HCT116 (cell line): ENCODE measurements around the gene ETS2. TPM values are rescaled to one million over a fixed set of nuclear protein-coding genes. Genes with fewer than 3 reads are reported as not detected.

Source experiments
- ATAC-seq: fragments of 200-7000 bp; cut with Tn5 transposase; 2 replicates; pipeline ENCODE4 v1.9.1; 2020; ENCODE audit warnings: mild to moderate bottlenecking, moderate library complexity
- BruUV-seq: library from RNA; stranded (reverse); fragments of 400-500 nt; replicated peaks from 2 replicates; lab custom pipeline; 2021; lab: Mats Ljungman, UMichigan
- CTCF ChIA-PET: fragments of 300-600 bp; sonication (Branson Sonifier 250); formaldehyde crosslinking; loops from one replicate; lab custom pipeline; 2021; ENCODE audit warnings: antibody characterized with exemption; lab: Charles Lee
- POLR2A ChIA-PET: fragments of 300-600, 350-600 bp; sonication (Branson Sonifier 250); formaldehyde crosslinking; loops from one replicate; lab custom pipeline; 2021; ENCODE audit warnings: antibody characterized with exemption; lab: Charles Lee
- RAD21 ChIA-PET, 2 experiments: fragments of 300-600 bp; sonication (Branson Sonifier 250); formaldehyde crosslinking; loops; one replicate each; lab custom pipeline; 2023; ENCODE audit warnings: low total read pairs in 2 of 2; ENCODE audit not compliant: uncharacterized antibody in 2 of 2, unreplicated experiment in 2 of 2, low non-redundant PET in 1 of 2; lab: Charles Lee
- DNase-seq: peaks from one replicate; pipeline ENCODE4 v3.0.0-alpha.2; 2010; ENCODE audit warnings: low read depth, low spot score
- H2AFZ ChIP-seq: fragments of 200-600 bp; shearing (Covaris generic), sonication (generic); 2 replicates; pipeline ENCODE4 v1.6.1; 2017; ENCODE audit warnings: low read depth, mixed run types, mixed read lengths, antibody characterized with exemption, low read length; ENCODE audit not compliant: poor library complexity, severe bottlenecking
- H3K27ac ChIP-seq: 2 replicates; pipeline ENCODE4 v1.5.1; 2012; ENCODE audit warnings: low read depth, low read length
- H3K27me3 ChIP-seq: fragments of 200-600 bp; sonication (generic); 2 replicates; pipeline ENCODE4 v1.6.1; 2016; ENCODE audit warnings: mixed run types, low read length, mixed read lengths; ENCODE audit not compliant: insufficient read depth
- H3K36me3 ChIP-seq, 2 experiments: fragments of 200-500 bp in 1 of 2; fragments of 200-600 bp in 1 of 2; sonication (Bioruptor generic) in 1 of 2; sonication (generic) in 1 of 2; 2 replicates each; pipeline versions ENCODE4 v1.5.1 to v1.6.1; 2014 to 2016; ENCODE audit warnings: low read length in 2 of 2, inconsistent platforms in 1 of 2, mixed read lengths in 1 of 2, mixed run types in 1 of 2; ENCODE audit not compliant: insufficient read depth in 2 of 2, control insufficient read depth in 1 of 2
- H3K4me1 ChIP-seq, 2 experiments: fragments of 200-600 bp in 1 of 2; sonication (generic) in 1 of 2; 2 replicates each; pipeline versions ENCODE4 v1.5.1 to v1.6.1; 2012 to 2017; ENCODE audit warnings: low read length in 2 of 2, inconsistent platforms in 1 of 2, mild to moderate bottlenecking in 1 of 2, mixed read lengths in 1 of 2, mixed run types in 1 of 2, moderate library complexity in 1 of 2; ENCODE audit not compliant: insufficient read depth in 2 of 2, control insufficient read depth in 1 of 2
- H3K4me2 ChIP-seq: fragments of 200-600 bp; sonication (generic); 2 replicates; pipeline ENCODE4 v1.6.1; 2017; ENCODE audit warnings: mixed run types, low read length, mixed read lengths
- H3K4me3 ChIP-seq, 2 experiments: fragments of 200-600 bp in 1 of 2; sonication (generic) in 1 of 2; replicated peaks in 1 of 2; 2 replicates each; pipeline ENCODE4 v1.5.1; 2011 to 2016; ENCODE audit warnings: low read length in 2 of 2, control low read depth in 1 of 2, low read depth in 1 of 2, mild to moderate bottlenecking in 1 of 2, mixed read lengths in 1 of 2, mixed run types in 1 of 2
- H3K79me2 ChIP-seq: fragments of 200-600 bp; sonication (generic); 2 replicates; pipeline ENCODE4 v1.6.1; 2017; ENCODE audit warnings: mild to moderate bottlenecking, mixed run types, low read length, moderate library complexity, mixed read lengths; ENCODE audit not compliant: insufficient read depth
- H3K9ac ChIP-seq: fragments of 200-600 bp; sonication (generic); 2 replicates; pipeline ENCODE4 v1.6.1; 2016; ENCODE audit warnings: low read length, mixed read lengths
- H3K9me2 ChIP-seq: fragments of 200-600 bp; sonication (generic), shearing (Covaris generic); 2 replicates; pipeline ENCODE4 v1.6.1; 2017; ENCODE audit warnings: mixed run types, mild to moderate bottlenecking, moderate library complexity; ENCODE audit not compliant: insufficient read depth
- H3K9me3 ChIP-seq, 2 experiments: fragments of 200-500 bp in 1 of 2; fragments of 200-600 bp in 1 of 2; sonication (Bioruptor generic) in 1 of 2; sonication (generic) in 1 of 2; 2 replicates each; pipeline ENCODE4 v1.6.1; 2014 to 2017; ENCODE audit warnings: low read length in 2 of 2, mixed read lengths in 2 of 2, inconsistent platforms in 1 of 2, low read depth in 1 of 2, mild to moderate bottlenecking in 1 of 2, mixed run types in 1 of 2, moderate library complexity in 1 of 2; ENCODE audit not compliant: control insufficient read depth in 1 of 2, insufficient read depth in 1 of 2
- H4K20me1 ChIP-seq: fragments of 200-600 bp; sonication (generic), shearing (Covaris generic); 2 replicates; pipeline ENCODE4 v1.6.1; 2017; ENCODE audit warnings: mixed run types, mild to moderate bottlenecking, moderate library complexity; ENCODE audit not compliant: insufficient read depth
- CBX3 ChIP-seq: IDR thresholded peaks from 2 replicates; pipeline ENCODE4 v1.6.1; 2012; ENCODE audit warnings: low read depth
- CEBPB ChIP-seq: IDR thresholded peaks from 2 replicates; pipeline ENCODE4 v1.6.1; 2012; ENCODE audit warnings: low read depth
- EZH2 ChIP-seq: fragments of 200-600 bp; sonication (generic); IDR thresholded peaks from 2 replicates; pipeline ENCODE4 v1.6.1; 2017; ENCODE audit warnings: antibody characterized with exemption, mixed run types
- FOSL1 ChIP-seq: IDR thresholded peaks from 2 replicates; pipeline ENCODE4 v1.6.1; 2012; ENCODE audit warnings: low read depth
- POLR2A ChIP-seq: IDR thresholded peaks from 2 replicates; pipeline ENCODE4 v1.7.0; 2011; ENCODE audit warnings: borderline replicate concordance; ENCODE audit not compliant: insufficient read depth, insufficient read length; ENCODE audit errors: extremely low read depth
- POLR2AphosphoS5 ChIP-seq: IDR thresholded peaks from 2 replicates; pipeline ENCODE4 v1.6.1; 2011; ENCODE audit warnings: mild to moderate bottlenecking, low read depth, low read length, moderate library complexity
- SIN3A ChIP-seq: IDR thresholded peaks from 2 replicates; pipeline ENCODE4 v1.6.1; 2012; ENCODE audit warnings: low read depth
- YY1 ChIP-seq: IDR thresholded peaks from 2 replicates; pipeline ENCODE4 v1.6.1; 2011; ENCODE audit warnings: low read length, low read depth, moderate library complexity, mild to moderate bottlenecking; ENCODE audit not compliant: insufficient replicate concordance; ENCODE audit errors: extremely low read depth
- ZNF274 ChIP-seq: fragments of 200-500 bp; sonication (Bioruptor generic); IDR thresholded peaks from 2 replicates; pipeline ENCODE4 v1.6.1; 2014; ENCODE audit warnings: mild to moderate bottlenecking, low read depth, low read length, inconsistent platforms
- intact Hi-C: fragments of 100-400 bp; cut with micrococcal nuclease; formaldehyde crosslinking; loops from 2 replicates; pipeline ENCODE4 v1.10.0; 2022
- total RNA-seq: library from RNA; stranded (reverse); gene quantifications from one replicate; pipeline ENCODE4 v1.2.1, GENCODE V29; 2021; ENCODE audit not compliant: unreplicated experiment
- TF ChIP-seq, protein P1 (sequence below): IDR thresholded peaks from 2 replicates; pipeline ENCODE4 v1.6.1; 2012; ENCODE audit warnings: low read depth
- TF ChIP-seq, protein P2 (sequence below): IDR thresholded peaks from 2 replicates; pipeline ENCODE4 v1.6.1; 2012
- TF ChIP-seq, protein P3 (sequence below), 3 experiments: fragments of 200-600 bp in 1 of 3; sonication (generic) in 1 of 3; IDR thresholded peaks in 2 of 3; conservative IDR thresholded peaks in 1 of 3; 2 replicates each; pipeline ENCODE4 v1.5.1; 2012 to 2017; ENCODE audit warnings: low read depth in 2 of 3, low read length in 2 of 3, antibody characterized with exemption in 1 of 3, borderline replicate concordance in 1 of 3, control low read depth in 1 of 3, mild to moderate bottlenecking in 1 of 3, mixed read lengths in 1 of 3, mixed run types in 1 of 3, moderate library complexity in 1 of 3; ENCODE audit not compliant: insufficient read depth in 1 of 3

ETS2 gene
- total RNA-seq, 1 experiment from 2014 or later: 32.9 TPM

DNA sequence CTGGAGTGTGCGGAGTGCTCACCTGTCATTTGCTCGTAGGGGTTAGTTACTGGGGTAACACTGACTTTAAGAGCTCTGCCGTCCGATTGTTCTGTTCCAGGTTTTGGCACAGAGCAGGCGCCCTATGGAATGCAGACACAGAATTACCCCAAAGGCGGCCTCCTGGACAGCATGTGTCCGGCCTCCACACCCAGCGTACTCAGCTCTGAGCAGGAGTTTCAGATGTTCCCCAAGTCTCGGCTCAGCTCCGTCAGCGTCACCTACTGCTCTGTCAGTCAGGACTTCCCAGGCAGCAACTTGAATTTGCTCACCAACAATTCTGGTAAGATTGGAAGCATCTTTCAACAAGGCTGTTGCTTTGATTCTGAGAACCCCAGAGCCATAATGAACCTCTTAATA is 12.6 kb downstream of the ETS2 start (continued):
- TF ChIP-seq, protein P1, sequence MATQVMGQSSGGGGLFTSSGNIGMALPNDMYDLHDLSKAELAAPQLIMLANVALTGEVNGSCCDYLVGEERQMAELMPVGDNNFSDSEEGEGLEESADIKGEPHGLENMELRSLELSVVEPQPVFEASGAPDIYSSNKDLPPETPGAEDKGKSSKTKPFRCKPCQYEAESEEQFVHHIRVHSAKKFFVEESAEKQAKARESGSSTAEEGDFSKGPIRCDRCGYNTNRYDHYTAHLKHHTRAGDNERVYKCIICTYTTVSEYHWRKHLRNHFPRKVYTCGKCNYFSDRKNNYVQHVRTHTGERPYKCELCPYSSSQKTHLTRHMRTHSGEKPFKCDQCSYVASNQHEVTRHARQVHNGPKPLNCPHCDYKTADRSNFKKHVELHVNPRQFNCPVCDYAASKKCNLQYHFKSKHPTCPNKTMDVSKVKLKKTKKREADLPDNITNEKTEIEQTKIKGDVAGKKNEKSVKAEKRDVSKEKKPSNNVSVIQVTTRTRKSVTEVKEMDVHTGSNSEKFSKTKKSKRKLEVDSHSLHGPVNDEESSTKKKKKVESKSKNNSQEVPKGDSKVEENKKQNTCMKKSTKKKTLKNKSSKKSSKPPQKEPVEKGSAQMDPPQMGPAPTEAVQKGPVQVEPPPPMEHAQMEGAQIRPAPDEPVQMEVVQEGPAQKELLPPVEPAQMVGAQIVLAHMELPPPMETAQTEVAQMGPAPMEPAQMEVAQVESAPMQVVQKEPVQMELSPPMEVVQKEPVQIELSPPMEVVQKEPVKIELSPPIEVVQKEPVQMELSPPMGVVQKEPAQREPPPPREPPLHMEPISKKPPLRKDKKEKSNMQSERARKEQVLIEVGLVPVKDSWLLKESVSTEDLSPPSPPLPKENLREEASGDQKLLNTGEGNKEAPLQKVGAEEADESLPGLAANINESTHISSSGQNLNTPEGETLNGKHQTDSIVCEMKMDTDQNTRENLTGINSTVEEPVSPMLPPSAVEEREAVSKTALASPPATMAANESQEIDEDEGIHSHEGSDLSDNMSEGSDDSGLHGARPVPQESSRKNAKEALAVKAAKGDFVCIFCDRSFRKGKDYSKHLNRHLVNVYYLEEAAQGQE: no peak
- TF ChIP-seq ZNF274 (no peak), EZH2 (no peak), POLR2A (no peak)
- TF ChIP-seq, protein P2, sequence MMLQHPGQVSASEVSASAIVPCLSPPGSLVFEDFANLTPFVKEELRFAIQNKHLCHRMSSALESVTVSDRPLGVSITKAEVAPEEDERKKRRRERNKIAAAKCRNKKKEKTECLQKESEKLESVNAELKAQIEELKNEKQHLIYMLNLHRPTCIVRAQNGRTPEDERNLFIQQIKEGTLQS: no peak
- TF ChIP-seq, protein P3, sequence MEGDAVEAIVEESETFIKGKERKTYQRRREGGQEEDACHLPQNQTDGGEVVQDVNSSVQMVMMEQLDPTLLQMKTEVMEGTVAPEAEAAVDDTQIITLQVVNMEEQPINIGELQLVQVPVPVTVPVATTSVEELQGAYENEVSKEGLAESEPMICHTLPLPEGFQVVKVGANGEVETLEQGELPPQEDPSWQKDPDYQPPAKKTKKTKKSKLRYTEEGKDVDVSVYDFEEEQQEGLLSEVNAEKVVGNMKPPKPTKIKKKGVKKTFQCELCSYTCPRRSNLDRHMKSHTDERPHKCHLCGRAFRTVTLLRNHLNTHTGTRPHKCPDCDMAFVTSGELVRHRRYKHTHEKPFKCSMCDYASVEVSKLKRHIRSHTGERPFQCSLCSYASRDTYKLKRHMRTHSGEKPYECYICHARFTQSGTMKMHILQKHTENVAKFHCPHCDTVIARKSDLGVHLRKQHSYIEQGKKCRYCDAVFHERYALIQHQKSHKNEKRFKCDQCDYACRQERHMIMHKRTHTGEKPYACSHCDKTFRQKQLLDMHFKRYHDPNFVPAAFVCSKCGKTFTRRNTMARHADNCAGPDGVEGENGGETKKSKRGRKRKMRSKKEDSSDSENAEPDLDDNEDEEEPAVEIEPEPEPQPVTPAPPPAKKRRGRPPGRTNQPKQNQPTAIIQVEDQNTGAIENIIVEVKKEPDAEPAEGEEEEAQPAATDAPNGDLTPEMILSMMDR (IDR thresholded peaks at IDR 0.05 in 2 of 3, conservative IDR thresholded peaks at IDR 0.05 in 1 of 3; ENCODE audit: borderline replicate concordance in 1 of 3, insufficient read depth in 1 of 3, low read depth in 2 of 3, low read length in 2 of 3): no peak

DNA sequence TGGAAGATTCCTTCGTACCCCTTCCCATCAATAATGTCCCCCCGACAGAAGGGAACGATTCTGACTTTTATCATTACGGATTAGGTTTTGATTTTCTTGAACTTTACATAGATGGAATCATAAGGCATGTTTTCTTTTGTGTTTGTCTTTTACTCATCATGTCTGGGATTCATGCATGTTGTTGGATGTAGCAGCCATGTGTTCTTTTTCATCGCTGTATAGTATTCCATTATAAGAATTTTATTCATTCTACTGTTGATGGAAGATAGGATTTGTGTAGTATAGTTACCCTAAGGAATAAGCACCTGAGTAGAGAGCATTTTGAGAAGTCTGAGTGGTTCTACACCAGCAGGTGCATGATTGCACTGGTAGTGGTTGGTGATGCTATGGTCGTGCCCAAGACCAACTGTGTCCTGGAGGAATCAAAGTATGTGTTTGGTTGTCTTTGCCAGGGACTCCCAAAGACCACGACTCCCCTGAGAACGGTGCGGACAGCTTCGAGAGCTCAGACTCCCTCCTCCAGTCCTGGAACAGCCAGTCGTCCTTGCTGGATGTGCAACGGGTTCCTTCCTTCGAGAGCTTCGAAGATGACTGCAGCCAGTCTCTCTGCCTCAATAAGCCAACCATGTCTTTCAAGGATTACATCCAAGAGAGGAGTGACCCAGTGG is 13.5 kb downstream of the ETS2 start:
- no peaks in the 10 kb centered on the region for H3K27me3 ChIP-seq
- H4K20me1 ChIP-seq: no peaks in the 10 kb centered on the region
- peaks cover 79 to 84% of the 10 kb centered on the region in 2 experiments for H3K36me3 ChIP-seq
- peaks cover 7 to 37% of the 10 kb centered on the region in 2 experiments for H3K4me1 ChIP-seq
- peak overlapping the region; percentile 51 for H3K27ac ChIP-seq
- no TSS peak for BruUV-seq
- RAD21 ChIA-PET: no interaction called here
- no peak overlapping the region for H2AFZ ChIP-seq
- H3K79me2 ChIP-seq: peaks cover 18% of the 10 kb centered on the region; the same call in 1 of the 2 replicates
- ATAC-seq (no peak), DNase-seq (no peak)
- no peak for TF ChIP-seq POLR2AphosphoS5
- no peak for TF ChIP-seq SIN3A
- TF ChIP-seq CBX3: no peak
- no peak for TF ChIP-seq FOSL1
- TF ChIP-seq, protein P3 (IDR thresholded peaks at IDR 0.05 in 2 of 3, conservative IDR thresholded peaks at IDR 0.05 in 1 of 3; ENCODE audit: borderline replicate concordance in 1 of 3, insufficient read depth in 1 of 3, low read depth in 2 of 3, low read length in 2 of 3): no peak
- no peak for TF ChIP-seq POLR2A
- no peak for TF ChIP-seq CEBPB
- no peak for TF ChIP-seq YY1
- peak overlapping the region; percentile 22; the same call in 1 of the 2 replicates for H3K9ac ChIP-seq
- H3K9me3 ChIP-seq: no peaks in the 10 kb centered on the region
- POLR2A ChIA-PET: interaction anchor here (1.2 kb wide), 1 partner anchor 10 kb away, joined by 3 read pairs; no protein-coding TSS in a partner anchor
- no peaks in the 10 kb centered on the region for H3K9me2 ChIP-seq
- H3K4me3 ChIP-seq: 0 out of 4 replicates have a peak overlapping the region, but pooled peaks of 1 of the 2 experiments have one; percentile 3
- intact Hi-C loops: no loop called here
- H3K4me2 ChIP-seq: peak overlapping the region; percentile 60
- CTCF ChIA-PET: no interaction called here
